Neural progenitor cell (in vitro differentiated cells): ENCODE measurements around the gene ELL. TPM values are rescaled to one million over a fixed set of nuclear protein-coding genes. Genes with fewer than 3 reads are reported as not detected.
A peak's percentile ranks its signal among the peaks of the same experiment; 100 is the strongest.

Source experiments
- DNase-seq: peaks from one replicate; pipeline ENCODE4 v3.0.0-alpha.2; 2016; ENCODE audit warnings: low spot score
- H2AFZ ChIP-seq: fragments of 200-600 bp; sonication (generic); replicated peaks from 2 replicates; pipeline ENCODE4 v1.6.1; 2016; ENCODE audit warnings: antibody characterized with exemption
- H3F3A ChIP-seq: fragments of 200-600 bp; sonication (generic); 2 replicates; pipeline ENCODE4 v1.6.1; 2016; ENCODE audit warnings: antibody characterized with exemption, low read depth
- H3K27ac ChIP-seq: fragments of 200-600 bp; sonication (generic); 2 replicates; pipeline ENCODE4 v1.5.1; 2016; ENCODE audit warnings: mild to moderate bottlenecking
- H3K27me3 ChIP-seq: fragments of 200-600 bp; sonication (generic); 2 replicates; pipeline ENCODE4 v1.6.1; 2016; ENCODE audit warnings: mild to moderate bottlenecking, moderate library complexity
- H3K36me3 ChIP-seq: fragments of 200-600 bp; sonication (generic); 2 replicates; pipeline ENCODE4 v1.5.1; 2016
- H3K4me1 ChIP-seq: fragments of 200-600 bp; sonication (generic); 2 replicates; pipeline ENCODE4 v1.6.1; 2016; ENCODE audit warnings: mixed run types
- H3K4me2 ChIP-seq: fragments of 200-600 bp; sonication (generic); 2 replicates; pipeline ENCODE4 v1.6.1; 2016
- H3K4me3 ChIP-seq: fragments of 200-600 bp; sonication (generic); 2 replicates; pipeline ENCODE4 v1.5.1; 2016
- H3K79me2 ChIP-seq: fragments of 200-600 bp; sonication (generic); 2 replicates; pipeline ENCODE4 v1.6.1; 2016; ENCODE audit warnings: low read depth
- H3K9ac ChIP-seq: fragments of 200-600 bp; sonication (generic); 2 replicates; pipeline ENCODE4 v1.6.1; 2016
- H3K9me3 ChIP-seq: fragments of 200-600 bp; sonication (generic); 2 replicates; pipeline ENCODE4 v1.5.1; 2016; ENCODE audit warnings: low read depth
- H4K20me1 ChIP-seq: fragments of 200-600 bp; sonication (generic); 2 replicates; pipeline ENCODE4 v1.6.1; 2016; ENCODE audit warnings: low read depth
- H3K27ac Mint-ChIP-seq: 3 replicates; pipeline ENCODE4 v1.8.0; 2021; ENCODE audit warnings: mixed read lengths
- H3K27me3 Mint-ChIP-seq: 2 replicates; pipeline ENCODE4 v1.8.0; 2022; ENCODE audit warnings: low read depth, mild to moderate bottlenecking, inconsistent platforms, moderate library complexity, mixed read lengths; ENCODE audit not compliant: insufficient read depth
- H3K36me3 Mint-ChIP-seq: 3 replicates; pipeline ENCODE4 v1.8.0; 2021; ENCODE audit warnings: mixed read lengths
- H3K4me1 Mint-ChIP-seq: 3 replicates; pipeline ENCODE4 v1.8.0; 2021; ENCODE audit warnings: mixed read lengths
- H3K4me3 Mint-ChIP-seq: 3 replicates; pipeline ENCODE4 v1.8.0; 2021; ENCODE audit warnings: mild to moderate bottlenecking, moderate library complexity, mixed read lengths
- H3K9me3 Mint-ChIP-seq: 3 replicates; pipeline ENCODE4 v1.8.0; 2020; ENCODE audit warnings: mixed read lengths
- CTCF ChIP-seq: fragments of 200-600 bp; sonication (generic); IDR thresholded peaks from 2 replicates; pipeline ENCODE4 v1.5.1; 2017; ENCODE audit warnings: antibody characterized with exemption, mild to moderate bottlenecking
- EZH2 ChIP-seq: fragments of 200-600 bp; sonication (generic); IDR thresholded peaks from 2 replicates; pipeline ENCODE4 v1.6.1; 2017; ENCODE audit warnings: antibody characterized with exemption, mild to moderate bottlenecking, moderate library complexity
- EZH2phosphoT487 ChIP-seq: fragments of 200-600 bp; sonication (generic); IDR thresholded peaks from 2 replicates; pipeline ENCODE4 v1.6.1; 2017; ENCODE audit warnings: antibody characterized with exemption
- total RNA-seq: library from RNA; depleted of rRNA; stranded (reverse); fragments of >200 nt; gene quantifications from 2 replicates; pipeline ENCODE4 v1.2.3, GENCODE V29; 2015; ENCODE audit warnings: low replicate concordance

The ELL gene
- total RNA-seq, 1 donor from 2014 or later, result 2.9 TPM

- Histone ChIP-seq H2AFZ (no peak overlapping the region), H4K20me1 (peaks cover 89% of the 10 kb centered on the region), H3F3A (no peaks in the 10 kb centered on the region), H3K79me2 (peaks cover 44% of the 10 kb centered on the region), H3K4me1 (no peaks in the 10 kb centered on the region), H3K9me3 (no peaks in the 10 kb centered on the region), H3K4me2 (no peak overlapping the region), H3K27ac (no peak overlapping the region), H3K36me3 (no peaks in the 10 kb centered on the region), H3K9ac (no peak overlapping the region), H3K4me3 (no peak overlapping the region), H3K27me3 (no peaks in the 10 kb centered on the region)
- Mint-ChIP-seq H3K27ac (no peak overlapping the region), H3K9me3 (no peaks in the 10 kb centered on the region), H3K27me3 (no peaks in the 10 kb centered on the region), H3K4me3 (no peak overlapping the region), H3K36me3 (no peaks in the 10 kb centered on the region), H3K4me1 (peaks cover 23% of the 10 kb centered on the region)
- TF ChIP-seq EZH2phosphoT487 (no peak), EZH2 (no peak), CTCF (no peak)
- DNase-seq, result no peak
These were observed 13.3 kb downstream of the ELL start for GRCh38 chr19:18508585-18508984.

GRCh38 chr19:18507727-18508440 is 14.0 kb downstream of the ELL start:
- Histone ChIP-seq H2AFZ (no peak overlapping the region), H3K79me2 (peaks cover 39% of the 10 kb centered on the region), H3K9ac (no peak overlapping the region), H3K4me3 (no peak overlapping the region), H3K4me1 (no peaks in the 10 kb centered on the region), H3K27me3 (no peaks in the 10 kb centered on the region), H3K27ac (no peak overlapping the region), H3K36me3 (no peaks in the 10 kb centered on the region), H3K9me3 (no peaks in the 10 kb centered on the region), H3F3A (no peaks in the 10 kb centered on the region), H4K20me1 (peaks cover 88% of the 10 kb centered on the region), H3K4me2 (no peak overlapping the region)
- Mint-ChIP-seq H3K27ac (peak overlapping the region; percentile 88), H3K9me3 (no peaks in the 10 kb centered on the region), H3K27me3 (no peaks in the 10 kb centered on the region), H3K4me3 (no peak overlapping the region), H3K36me3 (no peaks in the 10 kb centered on the region), H3K4me1 (peaks cover 20% of the 10 kb centered on the region)
- TF ChIP-seq CTCF, result no peak
- TF ChIP-seq EZH2phosphoT487, result no peak
- no peak for TF ChIP-seq EZH2
- no peak for DNase-seq

- no peak for TF ChIP-seq EZH2
- TF ChIP-seq EZH2phosphoT487, result no peak
- no peak for TF ChIP-seq CTCF
- no peak overlapping the region for H2AFZ ChIP-seq
- H3F3A ChIP-seq, result no peaks in the 10 kb centered on the region
- H3K36me3 ChIP-seq, result no peaks in the 10 kb centered on the region
- H4K20me1 ChIP-seq, result peaks cover 86% of the 10 kb centered on the region
- H3K27ac ChIP-seq, result no peak overlapping the region
- no peak overlapping the region for H3K9ac ChIP-seq
- no peak overlapping the region for H3K4me3 ChIP-seq
- Mint-ChIP-seq H3K4me3 (peak overlapping the region; percentile 41), H3K36me3 (no peaks in the 10 kb centered on the region), H3K27ac (peak overlapping the region; percentile 88), H3K4me1 (peaks cover 20% of the 10 kb centered on the region), H3K9me3 (no peaks in the 10 kb centered on the region), H3K27me3 (no peaks in the 10 kb centered on the region)
- DNase-seq, result no peak
- no peak overlapping the region for H3K4me2 ChIP-seq
- H3K79me2 ChIP-seq, result peaks cover 32% of the 10 kb centered on the region
- H3K27me3 ChIP-seq, result no peaks in the 10 kb centered on the region
- no peaks in the 10 kb centered on the region for H3K9me3 ChIP-seq
- no peaks in the 10 kb centered on the region for H3K4me1 ChIP-seq
These were observed 14.7 kb downstream of the ELL start for GRCh38 chr19:18507021-18507726.
